Calu3 (cell line): ENCODE data around the gene NUB1. TPM values are rescaled to one million over a fixed set of nuclear protein-coding genes. Genes with fewer than 3 reads are reported as not detected.

ENCODE experiments used
- BruUV-seq: library from RNA; stranded (reverse); fragments of 400-500 nt; replicated peaks from 2 replicates; lab custom pipeline; 2021; lab: Mats Ljungman, UMichigan
- CTCF ChIA-PET: fragments of 300-600 bp; sonication (Branson Sonifier 250); formaldehyde crosslinking; loops from one replicate; lab custom pipeline; 2022; ENCODE audit warnings: antibody characterized with exemption; lab: Charles Lee
- DNase-seq: peaks from one replicate; pipeline ENCODE4 v3.0.0; 2022
- H3K27ac Mint-ChIP-seq: one replicate; pipeline ENCODE4 v1.8.0; 2022; ENCODE audit warnings: mixed read lengths; ENCODE audit not compliant: unreplicated experiment
- H3K27me3 Mint-ChIP-seq: one replicate; pipeline ENCODE4 v1.8.0; 2022; ENCODE audit warnings: mixed read lengths; ENCODE audit not compliant: unreplicated experiment
- H3K36me3 Mint-ChIP-seq: one replicate; pipeline ENCODE4 v1.8.0; 2022; ENCODE audit warnings: mild to moderate bottlenecking, moderate library complexity, mixed read lengths; ENCODE audit not compliant: insufficient read depth, unreplicated experiment
- H3K4me1 Mint-ChIP-seq: one replicate; pipeline ENCODE4 v1.8.0; 2022; ENCODE audit warnings: mild to moderate bottlenecking, low read depth, mixed read lengths; ENCODE audit not compliant: unreplicated experiment
- H3K4me3 Mint-ChIP-seq: one replicate; pipeline ENCODE4 v1.8.0; 2022; ENCODE audit warnings: mild to moderate bottlenecking, low read depth, moderate library complexity, mixed read lengths; ENCODE audit not compliant: unreplicated experiment
- H3K9me3 Mint-ChIP-seq: one replicate; pipeline ENCODE4 v1.8.0; 2022; ENCODE audit warnings: low read depth, mixed read lengths; ENCODE audit not compliant: unreplicated experiment
- CTCF ChIP-seq: fragments of 200-600 bp; IDR thresholded peaks from one replicate; pipeline ENCODE4 v1.8.0; 2022; ENCODE audit warnings: antibody characterized with exemption; ENCODE audit not compliant: unreplicated experiment
- intact Hi-C: fragments of 100-400 bp; cut with micrococcal nuclease; formaldehyde crosslinking; loops from one replicate; pipeline ENCODE4 v1.10.0; 2022; ENCODE audit not compliant: unreplicated experiment
- total RNA-seq: library from RNA; stranded (reverse); gene quantifications from 2 replicates; pipeline ENCODE4 v1.2.3, GENCODE V29; 2022

Gene NUB1
- total RNA-seq, 1 experiment from 2014 or later = 56.2 TPM

GRCh38 chr7:151319189-151319588 is 22.4 kb upstream of the NUB1 start:
- BruUV-seq = no TSS peak
- CTCF ChIA-PET = no interaction called here
- H3K27ac Mint-ChIP-seq = no peak overlapping the region
- TF ChIP-seq CTCF = no peak
- H3K27me3 Mint-ChIP-seq = peaks cover 40% of the 10 kb centered on the region
- H3K4me3 Mint-ChIP-seq = no peak overlapping the region
- intact Hi-C loops = no loop called here
- no peak for DNase-seq
- H3K4me1 Mint-ChIP-seq = no peaks in the 10 kb centered on the region
- H3K36me3 Mint-ChIP-seq = no peaks in the 10 kb centered on the region
- H3K9me3 Mint-ChIP-seq = peaks cover 13% of the 10 kb centered on the region

DNA sequence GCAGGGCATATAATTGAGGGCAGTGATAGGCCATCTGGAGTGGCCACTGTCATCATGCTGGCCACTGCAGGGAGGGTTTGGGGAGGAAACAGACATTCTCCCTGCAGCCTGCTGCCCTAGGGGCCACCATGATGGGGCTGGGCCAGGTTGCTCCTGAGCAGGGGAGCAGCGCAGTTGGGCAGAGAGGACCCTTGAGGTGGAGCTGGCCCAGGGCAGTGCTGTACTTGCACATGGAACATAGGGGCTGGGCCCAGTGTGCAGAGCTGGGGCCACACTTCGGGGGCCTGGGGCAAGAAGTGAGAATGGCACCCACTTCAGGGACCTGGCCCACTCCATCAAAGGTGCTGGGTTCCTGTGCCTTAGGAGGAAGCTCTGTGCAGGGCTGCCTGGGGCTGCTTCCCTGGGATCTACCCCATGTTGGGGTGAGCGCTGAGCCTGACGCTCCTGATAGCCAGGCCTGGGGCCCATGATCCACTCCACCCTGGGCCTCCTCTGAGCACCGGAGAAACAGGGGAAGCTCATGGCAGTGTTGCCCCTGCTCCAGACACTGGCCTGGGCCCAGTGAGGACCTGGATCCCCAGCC is 21.3 kb upstream of the NUB1 start:
- H3K4me3 Mint-ChIP-seq = no peak overlapping the region

GRCh38 chr7:151321341-151321740 is 20.3 kb upstream of the NUB1 start:
- no TSS peak for BruUV-seq
- H3K27ac Mint-ChIP-seq = no peak overlapping the region
- no peaks in the 10 kb centered on the region for H3K4me1 Mint-ChIP-seq
- intact Hi-C loops = no loop called here
- CTCF ChIA-PET = interaction anchor here (0.5 kb wide), 1 partner anchor 11 kb away, joined by 3 read pairs; no protein-coding TSS in a partner anchor
- DNase-seq = no peak
- H3K4me3 Mint-ChIP-seq = no peak overlapping the region
- H3K9me3 Mint-ChIP-seq = peaks cover 13% of the 10 kb centered on the region
- TF ChIP-seq CTCF = no peak
- H3K27me3 Mint-ChIP-seq = peaks cover 56% of the 10 kb centered on the region
- no peaks in the 10 kb centered on the region for H3K36me3 Mint-ChIP-seq

More for the DNA sequence above, 21.3 kb upstream of the NUB1 start:
- H3K36me3 Mint-ChIP-seq = no peaks in the 10 kb centered on the region
- intact Hi-C loops = no loop called here
- TF ChIP-seq CTCF = no peak
- peaks cover 52% of the 10 kb centered on the region for H3K27me3 Mint-ChIP-seq
- H3K9me3 Mint-ChIP-seq = peaks cover 13% of the 10 kb centered on the region
- no peak overlapping the region for H3K27ac Mint-ChIP-seq
- DNase-seq = no peak
- no TSS peak for BruUV-seq
- CTCF ChIA-PET = no interaction called here
- no peaks in the 10 kb centered on the region for H3K4me1 Mint-ChIP-seq

DNA sequence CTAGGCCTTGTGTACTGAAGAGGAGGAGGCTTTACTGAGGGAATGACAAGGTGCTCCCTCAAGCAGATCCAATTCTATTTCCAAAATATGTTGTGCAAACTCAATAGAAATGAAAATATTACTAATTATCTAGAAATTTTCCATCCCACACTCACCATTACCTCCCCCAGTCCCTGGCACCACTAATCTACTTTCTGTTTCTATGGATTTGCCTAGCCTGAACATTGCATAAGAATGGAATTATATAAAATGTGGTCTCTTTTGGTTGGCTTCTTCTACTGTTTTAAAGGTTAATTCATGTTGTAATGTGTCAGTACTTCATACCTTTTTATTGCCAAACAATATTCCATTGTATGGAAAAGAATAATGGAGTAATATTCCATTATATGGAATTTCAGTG is 18.7 kb upstream of the NUB1 start:
- CTCF ChIA-PET = no interaction called here
- BruUV-seq = no TSS peak
- Mint-ChIP-seq H3K4me1 (no peaks in the 10 kb centered on the region), H3K4me3 (no peak overlapping the region), H3K27ac (no peak overlapping the region), H3K27me3 (peaks cover 70% of the 10 kb centered on the region), H3K9me3 (peaks cover 14% of the 10 kb centered on the region), H3K36me3 (no peaks in the 10 kb centered on the region)
- intact Hi-C loops = no loop called here
- DNase-seq = no peak
- no peak for TF ChIP-seq CTCF
